Measurements from ENCODE around the gene RNU4-1. TPM values are rescaled to one million over a fixed set of nuclear protein-coding genes. Genes with fewer than 3 reads are reported as not detected.

The RNU4-1 gene
- total RNA-seq, 1 donor, result under 0.01 TPM

GRCh38 chr12:120321382-120322202 lies 28.6 kb upstream of the RNU4-1 start:
- TF ChIP-seq CTCF (IDR thresholded peaks at IDR 0.05; ENCODE audit: insufficient read depth, low read depth, low read length), result no peak
- H3K4me3 ChIP-seq (ENCODE audit: low read depth, low read length), result no peak overlapping the region
- no peak for DNase-seq (ENCODE audit: low read depth)

GRCh38 chr12:120317224-120318105 lies 24.4 kb upstream of the RNU4-1 start:
- TF ChIP-seq CTCF (IDR thresholded peaks at IDR 0.05; ENCODE audit: insufficient read depth, low read depth, low read length), result peak; percentile 65
- H3K4me3 ChIP-seq (ENCODE audit: low read depth, low read length), result peak overlapping the region; percentile 86
- peak; percentile 99 for DNase-seq (ENCODE audit: low read depth)

GRCh38 chr12:120316798-120317223 lies 23.8 kb upstream of the RNU4-1 start:
- TF ChIP-seq CTCF (IDR thresholded peaks at IDR 0.05; ENCODE audit: insufficient read depth, low read depth, low read length), result no peak
- no peak for DNase-seq (ENCODE audit: low read depth)
- peak overlapping the region; percentile 86 for H3K4me3 ChIP-seq (ENCODE audit: low read depth, low read length)

DNA sequence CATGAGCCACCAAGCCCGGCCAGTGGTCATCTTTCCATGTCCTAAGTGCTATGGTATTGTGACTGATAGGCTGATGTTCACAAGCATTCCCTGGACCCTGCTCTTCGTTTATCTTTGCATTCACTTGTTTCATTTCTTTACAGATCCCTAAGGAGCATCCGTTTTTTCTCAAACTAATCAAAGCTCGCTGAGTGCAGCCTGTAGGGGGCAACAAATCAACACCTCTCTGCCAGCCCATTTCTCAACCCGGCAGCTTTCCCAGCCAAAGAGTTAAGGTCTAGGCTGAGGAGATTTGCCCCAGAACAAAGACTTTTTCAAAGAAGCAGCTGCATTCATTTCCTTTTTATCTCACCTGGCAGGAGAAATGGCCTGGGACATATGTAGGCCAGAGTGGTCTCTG lies 21.2 kb upstream of the RNU4-1 start:
- no peak overlapping the region for H3K4me3 ChIP-seq (ENCODE audit: low read depth, low read length)
- peak; percentile 38 for TF ChIP-seq CTCF (IDR thresholded peaks at IDR 0.05; ENCODE audit: insufficient read depth, low read depth, low read length)
- DNase-seq (ENCODE audit: low read depth), result no peak

GRCh38 chr12:120301962-120302815 lies 9.2 kb upstream of the RNU4-1 start, which contains the start of gene SIRT4:
TSS of gene SIRT4 (plus strand) at chr12:120302321. CDS start at chr12:120303562, 1,241 bp downstream.
- DNase-seq (ENCODE audit: low read depth), result peak; percentile 94
- TF ChIP-seq CTCF (IDR thresholded peaks at IDR 0.05; ENCODE audit: insufficient read depth, low read depth, low read length), result peak; percentile 86
- H3K4me3 ChIP-seq (ENCODE audit: low read depth, low read length), result peak within 1 kb of the TSS; percentile 82

DNA sequence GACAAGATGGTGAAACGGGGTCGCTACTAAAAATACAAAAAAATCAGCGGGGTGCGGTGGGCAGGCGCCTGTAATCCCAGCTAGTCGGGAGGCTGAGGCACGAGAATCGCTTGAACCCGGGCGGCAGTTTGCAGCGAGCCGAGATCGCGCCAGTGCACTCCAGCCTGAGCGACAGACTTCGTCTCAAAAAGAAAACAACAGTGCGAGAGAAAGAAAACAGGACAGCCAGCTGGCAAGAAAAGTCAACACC lies 701 bp downstream of the RNU4-1 start:
- TF ChIP-seq CTCF (IDR thresholded peaks at IDR 0.05; ENCODE audit: insufficient read depth, low read depth, low read length), result no peak
- no peak for DNase-seq (ENCODE audit: low read depth)
- peak overlapping the region; percentile 77 for H3K4me3 ChIP-seq (ENCODE audit: low read depth, low read length)

Measured in fibroblast of villous mesenchyme (primary cell).